T-helper 2 cell (primary cell): ENCODE results near the gene DOCK9.

Experiments
- DNase-seq, 5 experiments: peaks; one replicate each; pipeline versions ENCODE4 v3.0.0 to v3.0.0-alpha.2; 2012 to 2022

Gene DOCK9

DNA sequence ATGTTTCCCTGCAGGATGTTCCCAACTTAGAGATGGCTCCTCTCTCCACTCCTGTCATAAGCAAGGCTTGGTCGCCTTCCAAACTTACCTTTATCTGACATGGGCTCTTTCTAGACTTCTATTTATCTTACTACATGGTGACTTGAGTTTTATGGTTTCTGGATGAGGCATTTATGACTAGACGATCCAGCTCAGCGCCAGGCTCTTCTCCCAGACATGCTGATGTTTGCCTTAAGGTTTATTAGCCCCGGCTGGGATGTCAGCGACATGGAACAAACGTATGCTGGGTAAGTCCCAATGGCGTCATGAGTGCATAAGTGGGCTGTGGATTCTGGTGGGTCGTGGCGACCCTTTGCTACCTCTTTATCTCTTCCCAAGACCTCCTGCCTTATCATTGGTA, 185.5 kb downstream of the DOCK9 start:
- DNase-seq: no peak

DNA sequence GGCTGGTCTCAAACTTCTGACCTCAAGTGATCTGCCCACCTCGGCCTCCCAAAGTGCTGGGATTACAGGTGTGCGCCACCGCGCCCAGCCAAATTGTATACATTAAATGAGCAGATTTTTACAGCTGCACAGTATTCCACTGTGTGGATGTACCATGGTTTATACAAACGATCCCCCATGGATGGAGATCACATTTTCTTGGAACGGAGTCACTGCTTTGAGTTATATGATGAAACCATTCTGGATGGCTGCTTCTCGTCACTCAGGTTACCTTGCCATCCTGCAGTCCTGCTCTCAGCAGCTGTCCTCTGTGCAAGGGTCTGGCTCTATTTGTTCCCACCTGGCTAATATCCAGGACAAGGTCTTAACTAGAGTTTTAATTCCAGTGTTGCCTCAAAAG, 186.3 kb downstream of the DOCK9 start:
- DNase-seq: no peak

DNA sequence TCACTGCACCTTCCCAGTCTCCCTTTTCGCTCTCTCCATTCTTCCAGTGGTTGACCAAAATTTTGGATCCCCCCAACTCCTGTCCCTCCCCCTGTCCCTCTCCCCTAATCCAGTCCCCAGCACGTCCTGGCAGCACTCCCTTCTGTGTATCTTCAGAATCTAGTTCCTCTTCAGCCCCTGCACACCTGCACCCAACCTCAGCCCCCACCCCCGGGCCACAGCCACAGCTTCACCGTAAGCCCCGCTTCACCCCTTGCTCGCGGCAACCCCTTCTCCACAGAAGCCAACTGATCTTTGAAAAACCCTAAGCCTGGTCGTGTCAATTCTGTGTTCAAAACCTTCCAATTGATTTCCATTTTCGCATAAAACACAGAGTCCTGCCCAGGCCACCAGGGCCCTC, 189.9 kb downstream of the DOCK9 start:
- DNase-seq: no peak

DNA sequence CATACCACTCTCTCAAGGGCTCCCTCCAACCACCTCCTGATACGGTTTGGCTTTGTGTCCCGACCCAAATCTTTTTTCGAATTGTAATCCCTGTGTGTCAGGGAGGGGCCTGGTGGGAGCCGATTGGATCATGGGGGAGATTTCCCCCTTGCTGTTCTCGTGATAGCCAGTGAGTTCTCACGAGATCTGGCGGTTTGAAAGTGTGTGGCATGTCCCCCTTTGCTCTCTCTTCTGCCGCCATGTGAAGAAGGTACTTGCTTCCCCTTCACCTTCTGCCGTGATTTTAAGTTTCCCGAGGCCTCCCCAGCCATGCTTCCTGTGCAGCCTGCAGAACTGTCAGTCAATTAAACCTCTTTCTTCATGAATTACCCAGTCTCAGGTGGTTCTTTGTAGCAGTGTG, 190.7 kb downstream of the DOCK9 start:
- DNase-seq: no peak

DNA sequence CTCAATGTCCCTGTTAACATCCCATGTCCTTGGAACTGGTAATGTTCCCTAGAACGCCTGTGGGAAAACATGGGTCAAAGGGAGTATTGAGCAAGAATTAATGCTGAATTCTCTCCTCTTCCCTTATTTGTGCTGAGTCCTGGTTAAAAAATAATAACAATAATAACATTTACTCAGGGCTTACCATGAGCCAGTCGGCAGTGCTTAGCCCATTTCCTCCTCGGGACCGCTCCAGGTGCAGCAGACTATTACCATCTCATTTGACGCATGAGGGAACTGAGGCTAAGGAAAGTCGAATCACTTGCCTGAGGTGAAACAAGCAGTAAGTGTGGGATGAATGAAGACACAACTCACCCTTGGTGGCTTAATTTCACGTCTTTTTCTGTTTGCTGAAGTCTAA, 191.8 kb downstream of the DOCK9 start:
- no peak for DNase-seq

DNA sequence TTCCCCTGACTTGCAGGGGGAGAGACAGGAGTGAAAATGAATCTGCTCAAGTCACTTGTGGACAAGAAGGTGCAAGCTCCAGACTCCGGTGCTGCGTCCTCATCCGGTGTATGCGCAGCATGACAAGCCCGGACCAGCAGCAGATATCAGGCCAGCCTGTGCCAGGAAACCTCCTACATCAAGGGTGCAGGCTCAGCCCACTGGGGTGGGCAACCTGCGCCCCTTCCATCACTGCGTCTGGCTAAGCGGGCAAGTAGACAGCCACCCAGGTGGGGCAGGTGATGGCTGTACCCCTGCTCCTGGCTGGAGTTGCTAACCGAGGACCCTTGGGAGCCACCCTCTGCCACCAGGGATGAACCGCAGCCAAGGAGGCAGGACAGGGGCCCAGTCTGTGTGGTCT, 192.5 kb downstream of the DOCK9 start:
- no peak for DNase-seq

DNA sequence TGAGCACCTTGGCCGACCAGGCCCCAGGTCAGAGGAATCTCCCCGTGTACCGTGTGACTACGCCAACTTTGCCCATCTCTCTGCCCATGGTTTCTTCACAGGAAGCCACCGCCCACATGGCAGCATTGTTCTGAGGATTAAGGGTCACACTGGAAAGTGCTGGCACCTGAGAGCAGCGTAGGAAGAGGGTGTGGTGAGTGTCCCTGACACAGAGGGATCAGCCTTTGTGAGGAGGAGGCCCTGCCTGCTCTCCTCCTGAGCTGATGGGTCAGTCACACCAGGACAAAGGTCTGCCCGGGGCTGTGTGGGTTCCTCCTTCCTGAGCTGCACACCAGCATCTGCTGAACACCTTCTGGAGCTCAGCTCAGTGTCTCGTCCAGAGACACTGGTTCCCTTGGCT, 193.2 kb downstream of the DOCK9 start:
- DNase-seq: no peak

DNA sequence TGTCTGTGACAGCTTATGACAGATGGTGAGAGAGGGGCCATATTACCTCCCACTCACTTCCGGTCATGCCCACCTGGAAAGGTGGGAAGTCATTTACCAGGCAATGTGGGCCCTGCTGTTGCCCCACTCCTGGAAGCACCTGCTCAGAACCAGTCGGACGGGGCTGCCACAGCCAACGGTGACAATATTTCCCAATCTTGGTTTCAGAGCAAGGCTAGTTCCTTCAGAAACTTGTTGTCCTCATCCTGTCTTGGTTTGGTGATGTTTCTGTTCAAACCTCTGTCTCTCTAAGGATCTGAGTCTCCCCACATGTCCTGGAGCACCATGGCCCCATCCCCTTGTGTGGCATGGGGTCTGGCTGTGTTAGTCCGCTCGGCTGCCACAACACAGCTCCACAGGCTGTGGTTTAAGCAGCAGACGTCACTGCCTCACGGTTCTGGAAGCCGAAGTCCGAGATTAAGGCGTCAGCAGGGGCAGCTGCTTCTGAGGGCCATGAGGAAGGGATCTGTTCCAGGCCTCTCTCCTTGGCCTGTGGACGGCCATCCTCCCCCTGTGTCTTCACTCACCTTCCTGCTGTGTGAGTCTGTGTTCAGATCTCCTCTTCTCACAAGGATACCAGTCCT, 193.9 kb downstream of the DOCK9 start:
- no peak for DNase-seq

DNA sequence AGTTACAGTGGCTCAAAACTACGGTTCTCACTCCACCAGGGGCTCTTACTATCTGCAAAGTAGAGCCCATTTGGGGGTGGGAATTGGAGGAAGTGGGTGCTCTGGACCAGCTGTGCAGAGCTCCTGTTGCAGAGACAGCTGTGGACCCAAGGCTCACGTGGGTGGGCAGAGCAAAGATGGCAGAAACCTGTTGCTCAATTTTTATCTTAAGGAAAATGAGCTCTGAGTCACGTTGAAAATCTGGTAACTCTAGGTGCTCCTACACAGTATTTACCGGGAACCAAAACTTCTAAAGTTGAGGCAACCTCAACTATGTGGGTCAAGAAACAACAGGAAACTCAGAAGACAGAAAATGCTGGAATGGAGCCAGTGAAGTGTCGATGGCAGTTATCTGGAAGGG, 195.2 kb downstream of the DOCK9 start:
- DNase-seq: no peak

DNA sequence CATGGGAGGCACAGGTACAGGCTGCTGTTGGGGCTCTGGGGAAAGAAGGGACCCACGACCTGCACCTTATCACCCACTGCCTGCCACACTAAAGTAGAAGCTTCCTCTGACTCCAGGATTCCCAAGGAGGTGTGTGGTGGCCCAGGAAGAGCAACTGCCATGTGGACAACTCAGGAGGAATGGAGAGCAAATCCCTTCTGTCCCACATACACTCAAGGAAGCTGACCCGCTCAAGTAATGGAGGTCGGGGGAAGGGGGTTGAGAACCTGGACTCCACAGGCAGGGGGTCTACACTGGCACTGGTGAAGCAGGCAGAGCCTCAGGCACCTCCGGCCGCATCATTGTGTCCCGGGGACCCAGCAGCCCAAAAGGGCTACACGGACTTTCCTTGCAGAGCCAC, 196.0 kb downstream of the DOCK9 start:
- no peak for DNase-seq

DNA sequence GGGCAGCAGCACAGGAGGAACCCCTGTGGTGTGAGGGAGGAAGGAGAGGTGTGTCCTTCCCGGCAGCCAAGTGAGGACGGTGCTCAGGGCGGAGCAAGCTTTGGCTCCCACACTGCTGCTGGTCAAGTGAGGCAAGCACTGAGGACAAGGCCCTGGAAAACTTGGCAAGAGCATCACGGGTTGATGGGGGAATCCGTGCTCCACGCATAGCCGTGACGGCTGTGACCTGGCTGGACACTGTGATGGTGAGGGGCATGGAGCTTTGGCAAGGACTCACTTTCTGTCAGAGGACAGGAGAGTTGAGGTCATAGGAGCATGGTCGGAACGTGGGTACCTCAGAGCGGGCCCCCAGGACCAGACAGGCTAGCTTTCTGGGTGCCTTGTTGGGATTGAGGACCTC, 196.4 kb downstream of the DOCK9 start:
- DNase-seq: no peak

DNA sequence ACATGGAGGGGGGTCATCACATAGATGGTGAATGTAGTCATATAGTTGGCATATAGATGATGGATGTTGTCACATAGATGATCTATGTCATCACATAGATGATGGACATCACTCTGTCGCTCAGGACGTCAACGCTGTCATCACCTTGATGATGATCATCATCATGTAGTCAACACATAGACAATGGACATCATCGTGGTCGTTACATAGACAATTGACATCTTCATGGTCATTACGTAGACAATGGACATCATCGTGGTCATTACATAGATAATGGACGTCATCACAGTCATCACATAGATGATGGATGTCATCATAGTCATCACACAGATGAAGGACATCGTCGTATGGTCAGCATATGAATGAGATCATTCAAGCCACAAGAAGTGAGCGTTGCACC, 196.8 kb downstream of the DOCK9 start:
- DNase-seq: no peak

DNA sequence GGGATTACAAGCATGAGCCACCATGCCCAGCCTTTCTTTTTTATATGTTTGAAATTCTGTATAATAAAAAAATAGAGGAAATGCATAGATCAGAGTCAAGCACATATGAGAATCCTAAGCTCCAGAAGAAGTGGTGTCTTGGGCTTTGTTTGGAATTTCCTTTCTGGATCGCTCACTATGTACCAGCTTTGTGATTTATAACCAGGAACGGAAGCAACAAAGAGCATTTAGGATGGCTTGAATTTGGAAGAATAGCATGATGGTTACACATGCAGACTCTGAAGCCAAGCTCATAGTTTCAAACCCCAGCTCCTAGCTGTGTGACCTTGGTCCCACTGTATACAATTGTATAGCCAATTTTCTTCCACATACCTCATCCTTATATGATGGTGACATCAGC, 197.4 kb downstream of the DOCK9 start:
- DNase-seq: no peak

DNA sequence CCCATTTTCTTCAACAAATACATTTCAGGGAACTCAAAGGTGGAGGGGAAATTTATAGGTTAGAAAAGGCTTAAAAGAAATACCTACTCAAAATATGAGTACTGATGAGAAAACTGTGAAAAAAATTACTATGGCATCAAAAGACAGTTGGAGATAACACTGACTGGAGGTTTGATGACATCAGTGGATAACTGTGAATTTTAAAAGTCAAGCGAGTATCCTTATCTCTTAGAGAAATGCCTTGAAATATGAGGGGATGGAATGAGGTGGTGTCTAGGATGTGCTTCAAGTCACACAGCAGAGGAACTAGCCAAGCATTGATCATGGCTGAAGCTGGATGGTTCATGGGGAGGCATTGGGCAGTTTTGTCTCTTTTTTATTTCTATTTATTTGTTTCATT, 198.2 kb downstream of the DOCK9 start:
- DNase-seq: no peak

DNA sequence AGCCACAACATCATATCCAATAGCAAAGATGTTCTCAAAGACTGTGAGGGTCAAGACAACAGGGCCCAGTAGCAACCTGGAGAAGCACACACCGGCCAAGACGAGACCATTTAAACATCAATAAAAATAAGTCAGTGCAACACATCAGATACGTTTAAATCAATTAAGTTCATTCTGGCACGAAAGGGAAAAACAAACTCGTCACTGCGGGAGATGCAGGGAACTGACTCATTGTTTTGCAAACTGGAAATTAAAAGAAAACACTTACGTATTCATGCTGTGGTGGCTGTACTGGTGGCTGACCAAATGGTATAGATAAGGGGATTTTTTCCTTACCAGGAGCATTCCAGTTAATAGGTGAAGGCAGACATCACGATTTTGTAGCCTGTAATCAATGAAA, 199.1 kb downstream of the DOCK9 start:
- DNase-seq: no peak

DNA sequence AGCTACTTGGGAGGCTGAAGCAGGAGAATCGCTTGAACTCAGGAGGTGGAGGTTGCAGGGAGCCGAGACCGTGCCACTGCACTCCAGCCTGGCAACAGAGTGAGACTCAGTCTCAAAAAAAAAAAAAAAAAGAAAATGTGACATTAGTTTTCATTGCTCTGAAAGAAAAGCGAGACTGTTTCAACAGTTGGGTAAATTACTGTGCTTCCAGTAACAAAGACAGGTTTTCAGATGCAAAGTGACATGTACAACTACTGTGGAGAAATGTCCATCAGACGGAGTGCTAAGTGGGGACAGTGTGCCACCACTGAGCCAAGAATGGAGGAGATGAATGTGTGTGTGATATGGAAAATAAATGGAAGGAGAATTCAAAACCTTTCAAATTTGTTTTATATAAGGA, 201.2 kb downstream of the DOCK9 start:
- no peak for DNase-seq

DNA sequence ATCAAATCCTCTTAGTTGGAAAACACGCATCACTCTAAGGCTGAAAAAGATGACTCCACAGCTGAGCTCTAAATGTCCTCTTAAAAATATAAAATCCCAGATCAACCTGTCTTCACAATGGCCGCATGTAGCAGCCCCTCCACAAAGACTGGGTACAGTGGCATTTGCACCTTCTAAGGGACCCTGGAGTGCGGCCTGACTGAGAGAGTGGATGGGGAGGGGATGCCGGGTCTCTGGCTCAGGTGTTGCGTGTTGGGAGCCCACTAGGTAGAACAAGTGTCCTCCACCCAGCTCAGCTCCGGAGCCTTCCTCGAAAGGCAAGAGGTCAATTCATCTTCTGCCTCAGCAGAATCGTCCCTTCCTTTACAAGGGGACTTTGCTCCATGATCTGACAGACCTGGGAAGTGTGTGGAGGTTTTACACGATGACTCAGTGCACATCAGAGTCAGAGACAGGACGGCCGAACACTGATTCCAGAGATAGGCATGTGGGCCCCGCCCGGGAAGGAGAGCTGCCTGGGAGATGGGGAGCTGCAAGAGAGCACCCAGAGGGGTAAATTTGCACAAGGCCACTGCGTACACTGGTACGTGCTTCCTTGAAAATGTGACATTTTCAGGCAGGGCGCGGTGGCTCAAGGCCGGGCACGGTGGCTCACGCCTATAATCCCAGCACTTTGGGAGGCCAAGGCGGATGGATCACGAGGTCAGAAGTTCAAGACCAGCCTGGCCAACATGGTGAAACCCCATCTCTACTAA, 201.8 kb downstream of the DOCK9 start:
- no peak for DNase-seq

DNA sequence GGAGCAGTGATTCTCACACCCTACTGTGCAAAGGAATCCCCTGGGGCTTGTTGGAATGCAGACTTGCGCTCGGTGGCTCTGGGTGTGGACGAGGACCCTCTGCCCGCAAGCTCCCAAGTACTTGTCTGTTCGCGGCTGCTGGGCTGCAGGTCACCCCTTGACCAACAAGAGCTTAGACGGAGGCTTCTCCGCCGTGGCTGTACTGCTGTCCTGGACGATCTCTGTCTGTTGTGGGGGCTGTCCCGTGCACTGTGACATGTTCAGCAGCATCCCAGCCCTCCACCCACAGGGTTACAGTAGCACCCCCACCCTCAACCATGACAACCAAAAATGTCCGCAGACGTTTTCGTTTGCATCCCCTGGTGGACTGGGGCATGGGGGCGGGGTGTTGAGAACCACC, 202.5 kb downstream of the DOCK9 start:
- DNase-seq: no peak

DNA sequence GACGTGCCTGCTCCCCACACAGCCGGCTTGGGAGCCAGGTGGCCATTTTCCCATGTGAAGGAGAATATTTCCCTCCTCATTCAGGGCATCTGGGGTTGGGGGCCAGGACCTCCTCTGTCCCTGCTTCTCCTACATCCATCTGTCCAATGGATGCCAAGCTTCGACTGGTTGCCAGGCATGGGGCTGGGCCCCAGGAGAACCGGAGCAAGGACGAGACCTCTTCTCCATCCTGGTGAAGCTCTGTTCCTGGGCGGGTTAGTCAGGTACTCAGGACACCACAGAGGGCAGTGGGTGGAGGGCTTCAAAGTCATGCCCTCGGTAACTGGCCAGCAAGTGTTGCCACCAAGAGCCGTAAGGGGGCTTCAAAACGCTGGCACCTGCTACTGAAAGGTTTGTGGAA, 203.1 kb downstream of the DOCK9 start:
- DNase-seq: no peak

DNA sequence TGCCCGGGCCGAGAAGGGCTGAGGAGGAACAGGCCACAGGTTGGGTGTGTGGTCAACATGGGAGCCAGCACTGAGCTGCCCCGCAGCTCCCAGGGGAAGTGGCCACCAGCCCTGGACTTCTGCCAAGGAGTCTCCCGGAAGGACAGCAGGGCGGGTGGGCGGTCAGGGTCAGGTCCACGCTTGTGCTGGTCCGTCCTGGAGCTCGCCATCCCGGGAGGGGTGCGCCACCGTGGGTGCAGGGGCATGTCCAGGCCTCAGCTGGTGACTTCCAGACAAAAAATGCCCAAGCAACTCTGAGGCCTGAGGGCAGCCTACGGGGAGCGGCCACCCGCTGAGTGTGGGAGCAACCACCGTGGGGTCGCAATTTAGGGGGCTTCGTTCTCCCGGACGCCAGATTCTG, 203.9 kb downstream of the DOCK9 start:
- DNase-seq: no peak

DNA sequence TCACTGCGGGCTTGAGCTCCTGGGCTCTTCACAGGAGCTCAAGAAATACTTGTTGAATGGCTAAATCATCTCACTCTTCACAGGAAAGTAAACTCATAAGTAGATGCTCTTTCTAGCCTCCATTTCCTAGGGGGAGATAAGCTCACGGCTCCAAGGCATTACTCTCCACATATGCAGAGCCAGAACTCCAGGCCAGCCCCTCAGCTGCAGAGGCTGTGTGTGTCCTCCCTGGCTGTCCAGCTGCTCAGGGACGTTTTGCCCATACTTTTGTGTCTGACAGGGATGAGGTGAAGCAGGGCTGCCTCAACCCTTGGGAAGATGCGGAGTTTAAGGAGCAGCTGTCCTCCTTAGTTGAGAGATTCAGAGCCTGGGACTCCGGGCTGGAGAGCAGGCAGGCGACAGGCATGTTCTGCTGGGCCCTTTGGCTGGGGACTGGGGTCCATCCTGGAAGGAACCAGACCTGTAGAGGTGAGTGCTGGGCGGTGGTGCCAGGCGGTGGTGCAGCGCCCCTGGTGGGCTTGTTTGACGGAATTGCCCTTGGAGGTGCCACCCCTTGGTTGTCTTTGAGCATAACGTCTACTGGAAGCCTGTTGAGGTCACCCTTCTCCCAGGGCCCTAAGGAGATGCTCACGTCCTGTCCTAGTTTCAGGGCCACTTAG, 204.9 kb downstream of the DOCK9 start:
- no peak for DNase-seq

DNA sequence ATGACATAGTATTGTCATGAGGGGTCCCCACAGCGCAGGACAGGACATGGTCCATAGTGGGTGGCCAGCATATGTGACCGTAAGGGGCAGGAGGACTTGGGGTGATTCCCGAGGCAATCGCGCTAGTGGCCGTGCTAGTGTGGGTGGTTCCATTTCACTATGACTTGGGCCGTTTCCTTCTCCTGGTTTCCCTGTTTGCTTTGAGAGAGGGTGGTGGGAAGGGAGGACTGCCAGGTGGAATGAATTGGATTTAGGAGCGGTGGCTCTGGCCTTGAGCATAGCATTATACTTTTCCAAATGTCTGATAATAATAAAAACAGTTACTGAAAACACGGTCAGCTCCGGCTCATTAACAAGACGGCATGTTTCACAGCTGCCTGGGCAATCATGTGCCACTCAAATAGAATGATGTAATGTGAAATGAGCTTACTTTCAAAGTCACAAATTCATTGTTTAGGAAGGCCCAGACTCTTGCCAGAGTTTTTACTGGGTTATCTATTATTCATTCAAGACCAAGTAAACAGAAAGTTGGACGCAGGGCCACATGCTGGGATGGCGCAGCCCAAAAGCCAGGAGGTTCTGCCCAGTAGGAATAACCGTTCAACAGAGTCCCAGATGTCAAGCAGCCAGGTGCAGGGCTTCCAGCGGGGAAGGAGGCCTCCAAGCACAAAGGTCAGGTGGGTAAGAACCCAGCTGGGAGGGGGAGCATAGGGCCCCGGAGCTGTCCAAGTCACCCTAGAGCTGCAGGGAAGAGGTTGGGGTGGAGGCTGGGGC, 205.8 kb downstream of the DOCK9 start:
- no peak for DNase-seq

DNA sequence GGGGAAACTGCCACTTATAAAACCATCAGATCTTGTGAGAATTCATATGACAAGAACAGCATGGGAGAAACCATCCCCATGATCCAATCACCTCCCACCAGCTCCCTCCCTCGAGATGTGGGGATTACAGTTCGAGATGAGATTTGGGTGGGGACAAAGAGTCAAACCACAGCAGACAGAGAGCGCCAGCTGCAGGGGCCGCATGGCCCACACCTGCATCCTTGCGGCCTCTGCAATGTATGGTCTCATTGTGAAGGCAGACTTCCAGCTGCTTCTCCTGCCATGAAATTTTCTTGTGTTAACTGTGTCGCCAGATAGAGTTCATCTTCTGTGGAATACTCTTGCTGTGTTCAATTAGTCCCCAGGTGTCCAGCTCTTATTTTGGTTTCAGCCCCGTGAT, 208.1 kb downstream of the DOCK9 start:
- no peak for DNase-seq

DNA sequence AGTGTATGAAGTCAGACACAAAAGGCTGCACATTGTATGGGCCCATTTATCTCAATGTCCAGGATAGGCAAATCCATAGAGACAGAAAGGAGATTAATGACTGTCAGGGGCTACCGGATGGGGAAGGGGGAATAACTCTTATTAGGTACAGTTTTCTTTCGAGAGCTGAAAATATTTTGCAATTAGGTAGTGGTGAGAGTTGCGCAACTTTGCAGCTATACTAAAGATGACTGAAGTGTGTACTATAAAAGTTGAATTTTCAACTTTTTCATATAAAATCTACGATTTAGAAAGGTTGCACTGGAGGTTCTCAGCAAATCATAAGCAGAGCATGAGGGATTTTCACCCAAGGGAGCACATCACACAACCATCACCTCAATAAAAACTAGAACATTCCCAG, 209.3 kb downstream of the DOCK9 start:
- DNase-seq: no peak
